Endothelial cell of umbilical vein (primary cell): ENCODE data around the gene CMSS1. TPM values are rescaled to one million over a fixed set of nuclear protein-coding genes. Genes with fewer than 3 reads are reported as not detected.

Experiments
- BruUV-seq: library from RNA; stranded (reverse); fragments of 400-500 nt; replicated peaks from 2 replicates; lab custom pipeline; 2021; lab: Mats Ljungman, UMichigan
- CTCF ChIA-PET: fragments of 300-600, 350-600 bp; sonication (Branson Sonifier 250); formaldehyde crosslinking; loops from one replicate; lab custom pipeline; 2021; ENCODE audit warnings: antibody characterized with exemption, inconsistent platforms; lab: Charles Lee
- POLR2A ChIA-PET: fragments of 300-600, 350-600 bp; sonication (Branson Sonifier 250); formaldehyde crosslinking; loops from one replicate; lab custom pipeline; 2021; ENCODE audit warnings: antibody characterized with exemption, inconsistent platforms; lab: Charles Lee
- DNase-seq: peaks from one replicate; pipeline ENCODE4 v3.0.0-alpha.2; 2011; ENCODE audit warnings: low read depth, low spot score
- FAIRE-seq: peaks from 2 replicates; lab custom pipeline; 2011; peaks lifted over from hg19 to GRCh38; lab: Jason Lieb, UNC
- H2AFZ ChIP-seq: 2 replicates; pipeline ENCODE4 v1.6.0; 2012; ENCODE audit warnings: low read depth, low read length, control low read depth, inconsistent platforms
- H3K27ac ChIP-seq: 2 replicates; pipeline ENCODE4 v1.5.1; 2011; ENCODE audit warnings: low read depth, mild to moderate bottlenecking, control low read depth, low read length, moderate library complexity; ENCODE audit not compliant: insufficient read depth
- H3K27me3 ChIP-seq, 2 experiments: 2 replicates each; pipeline versions ENCODE4 v1.6.0 to v1.6.1; 2011; ENCODE audit warnings: low read length in 2 of 2, mixed read lengths in 1 of 2; ENCODE audit not compliant: control insufficient read depth in 2 of 2, insufficient read depth in 2 of 2
- H3K36me3 ChIP-seq, 2 experiments: 2 replicates in 1 of 2; 3 replicates in 1 of 2; pipeline ENCODE4 v1.5.1; 2011; ENCODE audit warnings: low read length in 2 of 2, mild to moderate bottlenecking in 1 of 2, moderate library complexity in 1 of 2; ENCODE audit not compliant: control insufficient read depth in 2 of 2, insufficient read depth in 2 of 2; ENCODE audit errors: extremely low read depth in 1 of 2
- H3K4me1 ChIP-seq: 3 replicates; pipeline ENCODE4 v1.5.1; 2011; ENCODE audit warnings: mild to moderate bottlenecking, low read length; ENCODE audit not compliant: control insufficient read depth, insufficient read depth; ENCODE audit errors: extremely low read depth
- H3K4me2 ChIP-seq: 2 replicates; pipeline ENCODE4 v1.6.1; 2011; ENCODE audit warnings: low read length, control low read depth, mixed read lengths; ENCODE audit not compliant: insufficient read depth
- H3K4me3 ChIP-seq, 3 experiments: fragments of 200-600 bp in 1 of 3; sonication (generic), shearing (Covaris generic) in 1 of 3; replicated peaks in 1 of 3; 2 replicates each; pipeline ENCODE4 v1.5.1; 2011 to 2016; ENCODE audit warnings: control low read depth in 3 of 3, low read length in 3 of 3, mild to moderate bottlenecking in 2 of 3, inconsistent platforms in 1 of 3, low read depth in 1 of 3, moderate library complexity in 1 of 3; ENCODE audit not compliant: insufficient read depth in 1 of 3
- H3K79me2 ChIP-seq: 2 replicates; pipeline ENCODE4 v1.6.0; 2012; ENCODE audit warnings: low read length, inconsistent platforms; ENCODE audit not compliant: control insufficient read depth, insufficient read depth
- H3K9ac ChIP-seq: replicated peaks from 2 replicates; pipeline ENCODE3; 2011; ENCODE audit warnings: low read length, control low read depth; ENCODE audit not compliant: insufficient read depth; ENCODE audit errors: extremely low read depth
- H3K9me1 ChIP-seq: replicated peaks from 3 replicates; pipeline ENCODE4 v1.6.0; 2011; ENCODE audit warnings: mild to moderate bottlenecking, low read length; ENCODE audit not compliant: control insufficient read depth, insufficient read depth; ENCODE audit errors: extremely low read depth
- H3K9me3 ChIP-seq: replicated peaks from 2 replicates; pipeline ENCODE4 v1.5.1; 2012; ENCODE audit warnings: low read length, inconsistent platforms; ENCODE audit not compliant: control insufficient read depth, insufficient read depth
- H4K20me1 ChIP-seq: replicated peaks from 2 replicates; pipeline ENCODE3; 2011; ENCODE audit warnings: mild to moderate bottlenecking, low read length; ENCODE audit not compliant: control insufficient read depth, insufficient read depth; ENCODE audit errors: extremely low read depth
- CTCF ChIP-seq, 2 donors: IDR thresholded peaks; 1 replicate in 1 of 2; 2 replicates in 1 of 2; pipeline ENCODE4 v1.5.1; 2011; ENCODE audit warnings: low read length in 2 of 2, mild to moderate bottlenecking in 2 of 2, moderate library complexity in 2 of 2, control low read depth in 1 of 2, inconsistent platforms in 1 of 2, low read depth in 1 of 2; ENCODE audit not compliant: insufficient read depth in 1 of 2; ENCODE audit errors: extremely low read depth in 1 of 2
- EZH2 ChIP-seq: IDR thresholded peaks from 2 replicates; pipeline ENCODE4 v1.6.1; 2012; ENCODE audit warnings: borderline replicate concordance, low read depth, mild to moderate bottlenecking, moderate library complexity, low read length, inconsistent platforms; ENCODE audit not compliant: severe bottlenecking
- FOS ChIP-seq: IDR thresholded peaks from 2 replicates; pipeline ENCODE4 v1.6.1; 2011; ENCODE audit warnings: mild to moderate bottlenecking, low read length, moderate library complexity, borderline replicate concordance; ENCODE audit not compliant: insufficient read depth
- GATA2 ChIP-seq: IDR thresholded peaks from 2 replicates; pipeline ENCODE4 v1.7.0; 2011; ENCODE audit warnings: low read depth, mild to moderate bottlenecking, moderate library complexity, mixed read lengths, low read length; ENCODE audit not compliant: insufficient read length, insufficient read depth
- JUN ChIP-seq: IDR thresholded peaks from 2 replicates; pipeline ENCODE4 v1.6.1; 2011; ENCODE audit warnings: borderline replicate concordance, low read depth; ENCODE audit not compliant: insufficient read length, insufficient read depth
- MAX ChIP-seq: IDR thresholded peaks from 2 replicates; pipeline ENCODE4 v1.6.1; 2011; ENCODE audit not compliant: insufficient read depth, insufficient read length
- MYC ChIP-seq: IDR thresholded peaks from one replicate; pipeline ENCODE4 v1.6.1; 2011; ENCODE audit warnings: mild to moderate bottlenecking, low read depth, low read length
- POLR2A ChIP-seq: IDR thresholded peaks from 2 replicates; pipeline ENCODE4 v1.6.1; 2012; ENCODE audit warnings: low read depth, mild to moderate bottlenecking, control low read depth, low read length
- dilution Hi-C: fragments of 300-500 bp; cut with MboI; formaldehyde crosslinking; loops from one replicate; pipeline ENCODE4 v1.15.0; 2019; ENCODE audit warnings: low sequenced_read_pairs; ENCODE audit not compliant: extremely low pct_ligation_motif_present
- intact Hi-C: fragments of 100-400 bp; cut with micrococcal nuclease; formaldehyde crosslinking; loops from one replicate; pipeline ENCODE4 v1.10.0; 2022
- polyA plus RNA-seq, 4 experiments: library from polyadenylated mRNA; depleted of rRNA in 3 of 4; stranded (reverse) in 3 of 4; unstranded in 1 of 4; fragments of >200 nt; gene quantifications; 2 replicates each; pipeline versions ENCODE4 v1.2.1 to v1.2.3, GENCODE V29; 2011 to 2012; ENCODE audit warnings: missing spikeins in 1 of 4
- total RNA-seq: library from RNA; stranded (reverse); gene quantifications from 2 replicates; pipeline ENCODE4 v1.2.3, GENCODE V29; 2021

The CMSS1 gene
- total and polyA plus RNA-seq, 2 donors (not counting 3 experiments of a cell fraction or from before 2014, with no cell fraction given): 9.7 to 60.6 TPM

- Histone ChIP-seq H3K4me3 (no peak overlapping the region), H3K79me2 (peaks cover 5% of the 10 kb centered on the region), H3K4me2 (peak overlapping the region; percentile 53), H4K20me1 (no peaks in the 10 kb centered on the region), H3K27me3 (no peaks in the 10 kb centered on the region), H3K9me3 (no peaks in the 10 kb centered on the region), H3K9ac (no peak overlapping the region), H3K36me3 (no peaks in the 10 kb centered on the region), H2AFZ (peak overlapping the region; percentile 12), H3K27ac (peak overlapping the region; percentile 46), H3K9me1 (no peaks in the 10 kb centered on the region), H3K4me1 (peaks cover 24% of the 10 kb centered on the region)
- DNase-seq (peak; percentile 71), FAIRE-seq (peak; percentile 82)
- TSS peak; percentile 82 for BruUV-seq
- ChIA-PET CTCF (interaction anchor here (0.7 to 2.2 kb wide), 11 partner anchors 12 to 391 kb away, joined by 3 to 8 read pairs (median 3); no protein-coding TSS in a partner anchor), POLR2A (interaction anchor here (0.6 kb wide), 1 partner anchor 27 kb away, joined by 3 read pairs; no protein-coding TSS in a partner anchor)
- TF ChIP-seq MAX (no peak), JUN (peak; percentile 23), FOS (peak; percentile 14)
- dilution Hi-C loops (no loop called here), intact Hi-C loops (no loop called here)
Observed at GRCh38 chr3:99925584-99926230, 108.0 kb downstream of the CMSS1 start.

- H2AFZ ChIP-seq: no peak overlapping the region
- no peaks in the 10 kb centered on the region for H3K9me3 ChIP-seq
- H3K9me1 ChIP-seq: no peaks in the 10 kb centered on the region
- no peaks in the 10 kb centered on the region for H4K20me1 ChIP-seq
- ChIA-PET POLR2A (no interaction called here), CTCF (interaction anchor here (0.6 kb wide), 1 partner anchor 166 kb away, joined by 4 read pairs; no protein-coding TSS in a partner anchor)
- no peak for TF ChIP-seq MYC
- no peak for TF ChIP-seq GATA2
- TF ChIP-seq MAX: no peak
- no peak for TF ChIP-seq POLR2A
- TF ChIP-seq EZH2: no peak
- no peak for TF ChIP-seq CTCF (IDR thresholded peaks at IDR 0.05; ENCODE audit: extremely low read depth in 1 of 2, insufficient read depth in 1 of 2, low read depth in 1 of 2, low read length in 2 of 2)
- H3K4me2 ChIP-seq: no peak overlapping the region
- dilution Hi-C loops: no loop called here
- DNase-seq (no peak), FAIRE-seq (no peak)
- H3K9ac ChIP-seq: no peak overlapping the region
- intact Hi-C loops: no loop called here
- peaks cover 2% of the 10 kb centered on the region for H3K79me2 ChIP-seq
- H3K36me3 ChIP-seq: no peaks in the 10 kb centered on the region
- no peak overlapping the region for H3K4me3 ChIP-seq
- no TSS peak for BruUV-seq
- H3K27ac ChIP-seq: no peak overlapping the region
- H3K27me3 ChIP-seq: no peaks in the 10 kb centered on the region
- H3K4me1 ChIP-seq: peaks cover 16% of the 10 kb centered on the region
Observed at GRCh38 chr3:99927671-99928457, 110.2 kb downstream of the CMSS1 start.
